H1 (cell line): ENCODE results near the gene DOK3. TPM values are rescaled to one million over a fixed set of nuclear protein-coding genes. Genes with fewer than 3 reads are reported as not detected.

ENCODE experiments used
- CTCF ChIA-PET: fragments of 300-600 bp; sonication (Branson Sonifier 250); formaldehyde crosslinking; loops from one replicate; lab custom pipeline; 2021; ENCODE audit not compliant: partially characterized antibody; lab: Charles Lee
- POLR2A ChIA-PET: fragments of 300-600 bp; sonication (Branson Sonifier 250); formaldehyde crosslinking; loops from one replicate; lab custom pipeline; 2021; ENCODE audit warnings: inconsistent platforms; ENCODE audit not compliant: partially characterized antibody; lab: Charles Lee
- DNase-seq, 2 experiments: peaks; one replicate each; pipeline versions ENCODE4 v3.0.0 to v3.0.0-alpha.2; 2010 to 2022; ENCODE audit warnings: low spot score in 2 of 2, low read depth in 1 of 2, mixed read lengths in 1 of 2
- FAIRE-seq: peaks from 2 replicates; lab custom pipeline; 2011; peaks lifted over from hg19 to GRCh38; lab: Jason Lieb, UNC
- H2AFZ ChIP-seq: 2 replicates; pipeline ENCODE4 v1.8.1; 2012; ENCODE audit warnings: low read length, inconsistent platforms
- H2AK5ac ChIP-seq: 2 replicates; pipeline ENCODE4 v1.6.1; 2013; ENCODE audit warnings: low read depth, low read length
- H2BK120ac ChIP-seq: replicated peaks from 2 replicates; pipeline ENCODE3; 2013; ENCODE audit warnings: low read depth, low read length, inconsistent platforms
- H2BK12ac ChIP-seq: 2 replicates; pipeline ENCODE4 v1.6.1; 2013; ENCODE audit warnings: low read depth, low read length
- H2BK15ac ChIP-seq: 2 replicates; pipeline ENCODE4 v1.6.1; 2013; ENCODE audit warnings: low read length
- H2BK20ac ChIP-seq: 2 replicates; pipeline ENCODE4 v1.6.1; 2013; ENCODE audit warnings: low read length
- H2BK5ac ChIP-seq: 2 replicates; pipeline ENCODE4 v1.6.1; 2013; ENCODE audit warnings: low read depth, low read length
- H3K14ac ChIP-seq: 2 replicates; pipeline ENCODE4 v1.6.1; 2013; ENCODE audit warnings: inconsistent platforms; ENCODE audit not compliant: insufficient read length
- H3K18ac ChIP-seq: 2 replicates; pipeline ENCODE4 v1.6.1; 2013; ENCODE audit warnings: low read length; ENCODE audit errors: extremely low read depth
- H3K23ac ChIP-seq: 2 replicates; pipeline ENCODE4 v1.6.1; 2013; ENCODE audit warnings: inconsistent platforms; ENCODE audit not compliant: insufficient read length
- H3K23me2 ChIP-seq: 2 replicates; pipeline ENCODE4 v1.6.1; 2013; ENCODE audit warnings: low read depth, low read length
- H3K27ac ChIP-seq: 2 replicates; pipeline ENCODE4 v1.6.1; 2011; ENCODE audit warnings: low read depth, low read length, inconsistent platforms
- H3K27me3 ChIP-seq, 4 experiments: replicated peaks in 1 of 4; 1 replicate in 1 of 4; 2 replicates in 3 of 4; pipeline versions ENCODE4 v1.6.1 to v1.8.1; 2011 to 2013; ENCODE audit warnings: low read length in 3 of 4, mild to moderate bottlenecking in 3 of 4, inconsistent platforms in 2 of 4, mixed read lengths in 2 of 4, moderate library complexity in 1 of 4; ENCODE audit not compliant: control insufficient read depth in 3 of 4, insufficient read depth in 3 of 4; ENCODE audit errors: extremely low read depth in 1 of 4
- H3K36me3 ChIP-seq, 4 experiments: 2 replicates each; pipeline versions ENCODE4 v1.6.1 to v1.8.1; 2011 to 2013; ENCODE audit warnings: mild to moderate bottlenecking in 4 of 4, low read length in 3 of 4, moderate library complexity in 2 of 4, control low read depth in 1 of 4, inconsistent platforms in 1 of 4; ENCODE audit not compliant: insufficient read depth in 4 of 4, control insufficient read depth in 2 of 4
- H3K4ac ChIP-seq: replicated peaks from 2 replicates; pipeline ENCODE3; 2013; ENCODE audit warnings: low read length, low read depth, mixed read lengths, inconsistent platforms; ENCODE audit not compliant: insufficient read length
- H3K4me1 ChIP-seq, 4 experiments: replicated peaks in 1 of 4; 1 replicate in 1 of 4; 2 replicates in 3 of 4; pipeline versions ENCODE4 v1.6.1 to v1.8.1; 2011 to 2013; ENCODE audit warnings: low read length in 3 of 4, inconsistent platforms in 2 of 4, mixed read lengths in 1 of 4; ENCODE audit not compliant: insufficient read depth in 4 of 4, control insufficient read depth in 3 of 4
- H3K4me2 ChIP-seq, 2 experiments: 2 replicates each; pipeline versions ENCODE4 v1.6.1 to v1.8.1; 2011 to 2013; ENCODE audit warnings: low read depth in 2 of 2, low read length in 2 of 2, control low read depth in 1 of 2, inconsistent platforms in 1 of 2, mild to moderate bottlenecking in 1 of 2; ENCODE audit not compliant: insufficient read depth in 1 of 2
- H3K4me3 ChIP-seq, 4 experiments: fragments of 200-600, 300-600 bp in 1 of 4; sonication (generic), shearing (Covaris generic), sonication (Bioruptor Twin) in 1 of 4; 2 replicates each; pipeline versions ENCODE4 v1.5.1 to v1.8.1; 2011 to 2016; ENCODE audit warnings: low read length in 4 of 4, low read depth in 3 of 4, control low read depth in 2 of 4, inconsistent platforms in 2 of 4, mild to moderate bottlenecking in 2 of 4, mixed read lengths in 1 of 4, moderate library complexity in 1 of 4; ENCODE audit not compliant: insufficient read depth in 2 of 4; ENCODE audit errors: extremely low read depth in 1 of 4
- H3K56ac ChIP-seq: replicated peaks from 2 replicates; pipeline ENCODE3; 2013; ENCODE audit warnings: low read depth, mild to moderate bottlenecking, mixed read lengths, low read length, inconsistent platforms; ENCODE audit not compliant: insufficient read length
- H3K79me1 ChIP-seq: 2 replicates; pipeline ENCODE4 v1.6.1; 2013; ENCODE audit warnings: low read depth, low read length, control low read depth
- H3K79me2 ChIP-seq, 2 experiments: 2 replicates each; pipeline versions ENCODE4 v1.6.1 to v1.8.1; 2012 to 2013; ENCODE audit warnings: low read length in 2 of 2, mild to moderate bottlenecking in 2 of 2, inconsistent platforms in 1 of 2; ENCODE audit not compliant: insufficient read depth in 2 of 2, control insufficient read depth in 1 of 2
- H3K9ac ChIP-seq, 4 experiments: replicated peaks in 1 of 4; 1 replicate in 1 of 4; 2 replicates in 3 of 4; pipeline versions ENCODE4 v1.6.1 to v1.8.1; 2011 to 2013; ENCODE audit warnings: low read depth in 3 of 4, low read length in 3 of 4, control low read depth in 2 of 4, mild to moderate bottlenecking in 2 of 4, moderate library complexity in 2 of 4, inconsistent platforms in 1 of 4; ENCODE audit errors: extremely low read depth in 1 of 4
- H3K9me3 ChIP-seq, 2 experiments: 2 replicates each; pipeline versions ENCODE4 v1.6.1 to v1.8.1; 2012 to 2013; ENCODE audit warnings: mild to moderate bottlenecking in 2 of 2, moderate library complexity in 2 of 2, control low read depth in 1 of 2, inconsistent platforms in 1 of 2, low read depth in 1 of 2, low read length in 1 of 2, mixed read lengths in 1 of 2; ENCODE audit not compliant: insufficient read depth in 2 of 2
- H4K20me1 ChIP-seq, 2 experiments: replicated peaks in 1 of 2; 2 replicates each; pipeline versions ENCODE3 to v1.8.1; 2011 to 2013; ENCODE audit warnings: inconsistent platforms in 2 of 2, low read length in 2 of 2, mild to moderate bottlenecking in 1 of 2; ENCODE audit not compliant: insufficient read depth in 2 of 2, control insufficient read depth in 1 of 2
- H4K5ac ChIP-seq: 2 replicates; pipeline ENCODE4 v1.6.1; 2013; ENCODE audit warnings: low read length, low read depth, mixed read lengths, inconsistent platforms; ENCODE audit not compliant: insufficient read length
- H4K8ac ChIP-seq: 2 replicates; pipeline ENCODE4 v1.8.0; 2013; ENCODE audit warnings: mild to moderate bottlenecking, moderate library complexity, low read length, inconsistent platforms; ENCODE audit not compliant: insufficient read depth; ENCODE audit errors: extremely low read depth
- H4K91ac ChIP-seq: replicated peaks from 2 replicates; pipeline ENCODE3; 2013; ENCODE audit warnings: low read length, mixed read lengths, inconsistent platforms; ENCODE audit not compliant: insufficient read length
- BRCA1 ChIP-seq: IDR thresholded peaks from 2 replicates; pipeline ENCODE4 v1.6.1; 2012; ENCODE audit warnings: low read depth, low read length, improper control_type of control experiment
- CHD1 ChIP-seq: IDR thresholded peaks from 2 replicates; pipeline ENCODE4 v1.6.1; 2012; ENCODE audit warnings: low read depth, low read length, improper control_type of control experiment
- HDAC6 ChIP-seq: IDR thresholded peaks from one replicate; pipeline ENCODE4 v1.7.1; 2012; ENCODE audit warnings: low read depth, mild to moderate bottlenecking, inconsistent platforms, low read length, moderate library complexity
- RBBP5 ChIP-seq: IDR thresholded peaks from 2 replicates; pipeline ENCODE4 v1.7.1; 2012; ENCODE audit warnings: low read depth, mild to moderate bottlenecking, inconsistent platforms, low read length, moderate library complexity, borderline replicate concordance
- SUZ12 ChIP-seq: fragments of 200-600 bp; sonication (generic); IDR thresholded peaks from 2 replicates; pipeline ENCODE4 v1.6.1; 2012; ENCODE audit warnings: mild to moderate bottlenecking, inconsistent platforms, low read length, moderate library complexity, mixed read lengths
- TAF7 ChIP-seq: optimal IDR thresholded peaks from 2 replicates; pipeline ENCODE3; 2011; ENCODE audit warnings: low read depth, mild to moderate bottlenecking, inconsistent platforms, low read length, moderate library complexity, borderline replicate concordance
- YY1 ChIP-seq: IDR thresholded peaks from 2 replicates; pipeline ENCODE4 v1.6.1; 2011; ENCODE audit warnings: low read depth, mild to moderate bottlenecking, low read length
- WGBS, 2 experiments: shearing (Covaris generic) in 1 of 2; methylation state at CpG; one replicate each; pipeline versions ENCODE4 v1.1.6 to v1.1.7; 2013 to 2015; ENCODE audit warnings: low lambda C conversion rate in 2 of 2, mixed read lengths in 2 of 2, inconsistent platforms in 1 of 2, low coverage in 1 of 2, missing lambda C conversion rate in 1 of 2; ENCODE audit not compliant: insufficient replicate concordance in 2 of 2, insufficient coverage in 1 of 2, insufficient read length in 1 of 2; ENCODE audit errors: extremely low coverage in 1 of 2, missing lambda C conversion rate in 1 of 2; 5-methylcytosine and 5-hydroxymethylcytosine counted together
- polyA plus RNA-seq, 7 experiments: library from polyadenylated mRNA; depleted of rRNA in 3 of 7; stranded (reverse) in 5 of 7; unstranded in 2 of 7; fragments of >200 nt in 5 of 7; fragments of 200-250 nt in 2 of 7; gene quantifications; 1 replicate in 5 of 7; 2 replicates in 1 of 7; 4 replicates in 1 of 7; pipeline versions ENCODE4 v1.2.1 to v1.2.3, GENCODE V29; 2011 to 2013; ENCODE audit warnings: missing spikeins in 2 of 7, mixed read lengths in 2 of 7
- total RNA-seq: library from RNA; stranded (reverse); fragmentation: NEBNext Ultra II Directional; extraction: Animal tissue kit (Norgen Biotek cat#: 25700); gene quantifications from 2 replicates; pipeline ENCODE4 v1.2.1, GENCODE V29; 2021

Gene DOK3
- total and polyA plus RNA-seq, 2 of the 8 experiments (the other 6 are each of a cell fraction or from before 2014, with no cell fraction given) = 4.2 to 6.4 TPM

- H4K5ac ChIP-seq = no peak overlapping the region
- no peak overlapping the region for H3K4me2 ChIP-seq
- no peak overlapping the region for H3K4ac ChIP-seq
- H3K4me3 ChIP-seq = no peak overlapping the region
- peaks cover 20 to 78% (median 36%) of the 10 kb centered on the region in 4 experiments; a peak in 6 of 8 replicates for H3K36me3 ChIP-seq
- H3K79me1 ChIP-seq = peaks cover 12% of the 10 kb centered on the region
- no peak for FAIRE-seq
- no peak overlapping the region for H4K91ac ChIP-seq
- H4K8ac ChIP-seq = no peak overlapping the region
- no peak overlapping the region for H3K14ac ChIP-seq
- H3K56ac ChIP-seq = no peak overlapping the region
- H3K79me2 ChIP-seq = no peaks in the 10 kb centered on the region; a peak in 1 of 4 replicates
- no peak for DNase-seq
- no peaks in the 10 kb centered on the region for H3K9me3 ChIP-seq
- no peak overlapping the region for H2BK20ac ChIP-seq
- H3K23ac ChIP-seq = no peak overlapping the region
- no peaks in the 10 kb centered on the region for H3K4me1 ChIP-seq
- CTCF ChIA-PET = interaction anchor here (1.0 to 1.7 kb wide), 3 partner anchors 15 to 47 kb away, joined by 3 to 4 read pairs (median 3); no protein-coding TSS in a partner anchor
- H2AFZ ChIP-seq = no peak overlapping the region
- WGBS, 2 experiments = 95% methylated on average over 27 of the region's 27 CpGs; no CpG with 5 or more reads in 1 of the 2 experiments
- no peak overlapping the region for H2AK5ac ChIP-seq
- H4K20me1 ChIP-seq = peaks cover 2 to 14% of the 10 kb centered on the region in 2 experiments
- H3K23me2 ChIP-seq = no peaks in the 10 kb centered on the region
- H3K9ac ChIP-seq = no peak overlapping the region
- no peak overlapping the region for H2BK5ac ChIP-seq
- TF ChIP-seq HDAC6 = no peak
- no peak for TF ChIP-seq RBBP5
- TF ChIP-seq CHD1 = no peak
- TF ChIP-seq TAF7 = no peak
- TF ChIP-seq SUZ12 = no peak
- no peak for TF ChIP-seq YY1
- no peak for TF ChIP-seq BRCA1
- no peaks in the 10 kb centered on the region for H3K27me3 ChIP-seq
- H2BK12ac ChIP-seq = no peak overlapping the region
- no peak overlapping the region for H3K18ac ChIP-seq
- H3K27ac ChIP-seq = no peak overlapping the region
- H2BK120ac ChIP-seq = no peak overlapping the region
- H2BK15ac ChIP-seq = no peak overlapping the region
- POLR2A ChIA-PET = interaction anchor here (1.0 to 2.3 kb wide), 3 partner anchors 10 to 15 kb away, joined by 4 to 11 read pairs (median 8); partner anchors contain the start of gene DDX41
These were observed 21.7 kb upstream of the DOK3 start for GRCh38 chr5:177531209-177531940.
